HepG2 (cell line): ENCODE data around the gene CCND2. TPM values are rescaled to one million over a fixed set of nuclear protein-coding genes. Genes with fewer than 3 reads are reported as not detected.

Experiments
- ATAC-seq: fragments of 200-7000 bp; cut with Tn5 transposase; 3 replicates; pipeline ENCODE4 v1.9.1; 2020; ENCODE audit warnings: mild to moderate bottlenecking, moderate library complexity
- BruUV-seq: library from RNA; stranded (reverse); fragments of 400-500 nt; replicated peaks from 2 replicates; lab custom pipeline; 2021; lab: Mats Ljungman, UMichigan
- CTCF ChIA-PET: fragments of 300-600 bp; formaldehyde crosslinking; extraction: SDS; loops from one replicate; lab custom pipeline; 2021; ENCODE audit warnings: low total read pairs, inconsistent platforms, low intra/inter-chr PET ratio; lab: Yijun Ruan, JAX
- POLR2A ChIA-PET: fragments of 350-600 bp; sonication (Branson Sonifier 250); formaldehyde crosslinking; loops from one replicate; lab custom pipeline; 2020; ENCODE audit warnings: antibody characterized with exemption, inconsistent platforms; lab: Yijun Ruan, JAX
- DNase-seq: peaks from one replicate; pipeline ENCODE4 v3.0.0-alpha.2; 2015; ENCODE audit warnings: low spot score
- FAIRE-seq: peaks from 3 replicates; lab custom pipeline; 2011; peaks lifted over from hg19 to GRCh38; lab: Jason Lieb, UNC
- H2AFZ ChIP-seq: one replicate; pipeline ENCODE4 v1.6.1; 2011; ENCODE audit warnings: low read length, inconsistent platforms
- H3K27ac ChIP-seq: fragments of 300-600 bp; 3 replicates; pipeline ENCODE4 v1.8.0; 2011; ENCODE audit warnings: mixed run types, mild to moderate bottlenecking, mixed read lengths, low read length, inconsistent platforms; ENCODE audit not compliant: insufficient read depth; ENCODE audit errors: extremely low read length
- H3K27me3 ChIP-seq, 2 experiments: fragments of 200-600 bp in 1 of 2; 2 replicates in 1 of 2; 3 replicates in 1 of 2; pipeline versions ENCODE4 v1.6.0 to v1.8.0; 2011; ENCODE audit warnings: low read length in 2 of 2, mild to moderate bottlenecking in 2 of 2, moderate library complexity in 2 of 2, inconsistent platforms in 1 of 2; ENCODE audit not compliant: insufficient read depth in 2 of 2, control insufficient read depth in 1 of 2
- H3K36me3 ChIP-seq, 2 experiments: fragments of 200-600 bp in 1 of 2; replicated peaks in 1 of 2; 2 replicates in 1 of 2; 3 replicates in 1 of 2; pipeline versions ENCODE4 v1.5.1 to v1.8.0; 2011; ENCODE audit warnings: low read length in 2 of 2, inconsistent platforms in 1 of 2; ENCODE audit not compliant: insufficient read depth in 2 of 2, control insufficient read depth in 1 of 2
- H3K4me1 ChIP-seq: 2 replicates; pipeline ENCODE4 v1.5.1; 2012; ENCODE audit warnings: low read length, inconsistent platforms; ENCODE audit not compliant: insufficient read depth
- H3K4me2 ChIP-seq: 2 replicates; pipeline ENCODE4 v1.6.0; 2011; ENCODE audit warnings: low read depth, low read length, inconsistent platforms
- H3K4me3 ChIP-seq, 3 experiments: fragments of 200-600 bp in 1 of 3; sonication (generic), shearing (Covaris generic) in 1 of 3; replicated peaks in 1 of 3; 2 replicates each; pipeline ENCODE4 v1.5.1; 2011 to 2016; ENCODE audit warnings: low read length in 3 of 3, inconsistent platforms in 2 of 3, low read depth in 2 of 3, mild to moderate bottlenecking in 2 of 3, control low read depth in 1 of 3, mixed read lengths in 1 of 3; ENCODE audit not compliant: insufficient read depth in 1 of 3
- H3K79me2 ChIP-seq: one replicate; pipeline ENCODE4 v1.6.1; 2011; ENCODE audit warnings: low read length, inconsistent platforms; ENCODE audit not compliant: insufficient read depth
- H3K9ac ChIP-seq: 2 replicates; pipeline ENCODE4 v1.6.0; 2011; ENCODE audit warnings: mild to moderate bottlenecking, low read depth, low read length, inconsistent platforms; ENCODE audit not compliant: insufficient read depth
- H3K9me3 ChIP-seq: 2 replicates; pipeline ENCODE4 v1.5.1; 2012; ENCODE audit warnings: mild to moderate bottlenecking, low read length
- H4K20me1 ChIP-seq: 2 replicates; pipeline ENCODE4 v1.6.0; 2011; ENCODE audit warnings: inconsistent platforms, mild to moderate bottlenecking, low read length, moderate library complexity; ENCODE audit not compliant: insufficient read depth
- HES4 ChIP-seq: sonication (generic); formaldehyde crosslinking; IDR thresholded peaks from 2 replicates; pipeline ENCODE4 v1.9.0; 2021; ENCODE audit warnings: mild to moderate bottlenecking, missing genetic modification reagents, borderline replicate concordance
- MIXL1 ChIP-seq: IDR thresholded peaks from 2 replicates; pipeline ENCODE4 v1.6.1; 2016
- RFXAP ChIP-seq: sonication (generic); formaldehyde crosslinking; IDR thresholded peaks from 2 replicates; pipeline ENCODE4 v1.4.0; 2020; ENCODE audit warnings: missing genetic modification reagents, borderline replicate concordance
- WIZ ChIP-seq: sonication (generic); formaldehyde crosslinking; IDR thresholded peaks from 2 replicates; pipeline ENCODE4 v1.5.1; 2020; ENCODE audit warnings: mild to moderate bottlenecking, missing genetic modification reagents
- ZNF646 ChIP-seq: sonication (generic); formaldehyde crosslinking; IDR thresholded peaks from 2 replicates; pipeline ENCODE4 v1.9.0; 2021; ENCODE audit warnings: mild to moderate bottlenecking, missing genetic modification reagents
- WGBS: methylation state at CpG from one replicate; pipeline ENCODE4 v1.1.6; 2017; ENCODE audit warnings: low lambda C conversion rate; 5-methylcytosine and 5-hydroxymethylcytosine counted together
- in situ Hi-C: cut with HindIII; loops from 2 replicates; pipeline ENCODE4 v1.10.0; 2017; ENCODE audit warnings: low pct_unique_long_range_greater_than_20kb; ENCODE audit not compliant: extremely low pct_ligation_motif_present
- intact Hi-C: fragments of 100-400 bp; cut with micrococcal nuclease; formaldehyde crosslinking; loops from one replicate; pipeline ENCODE4 v1.10.0; 2022; ENCODE audit not compliant: unreplicated experiment
- polyA plus RNA-seq, 8 experiments: library from polyadenylated mRNA; depleted of rRNA in 3 of 8; stranded (reverse) in 7 of 8; unstranded in 1 of 8; fragments of >200 nt; fragmentation: Illumina TruSeq in 4 of 8; extraction: Trizol in 4 of 8; gene quantifications; 2 replicates each; pipeline versions ENCODE4 v1.2.1 to v1.2.3, GENCODE V29; 2011 to 2016; ENCODE audit warnings: low read depth in 4 of 8, missing spikeins in 1 of 8, mixed read lengths in 1 of 8; ENCODE audit not compliant: insufficient read depth in 1 of 8
- total RNA-seq, 5 experiments: library from RNA; depleted of rRNA; stranded (reverse); fragments of >200 nt; fragmentation: Illumina TruSeq; extraction: Trizol; gene quantifications; 2 replicates each; pipeline ENCODE4 v1.2.3, GENCODE V29; 2016; ENCODE audit warnings: low read depth in 1 of 5

CCND2 gene
- total and polyA plus RNA-seq, 2 of the 13 experiments (the other 11 are each of a cell fraction or from before 2014, with no cell fraction given): 0.61 to 1.4 TPM

- Histone ChIP-seq H3K4me3 (no peak overlapping the region), H3K9ac (no peak overlapping the region), H2AFZ (no peak overlapping the region), H3K4me1 (no peaks in the 10 kb centered on the region), H3K4me2 (no peak overlapping the region), H3K27ac (no peak overlapping the region), H3K79me2 (no peaks in the 10 kb centered on the region), H3K27me3 (peaks cover 2 to 70% of the 10 kb centered on the region in 2 experiments), H3K36me3 (no peaks in the 10 kb centered on the region), H3K9me3 (no peaks in the 10 kb centered on the region), H4K20me1 (no peaks in the 10 kb centered on the region)
- POLR2A ChIA-PET: no interaction called here
- FAIRE-seq (no peak), DNase-seq (no peak), ATAC-seq (no peak)
- no TSS peak for BruUV-seq
- WGBS: 54% methylated on average over 19 of the region's 20 CpGs
- TF ChIP-seq RFXAP (CRISPR knock-in tag): no peak
- no peak for TF ChIP-seq ZNF646 (CRISPR knock-in tag)
- TF ChIP-seq MIXL1 (CRISPR knock-in tag): no peak
- TF ChIP-seq WIZ (CRISPR knock-in tag): no peak
- TF ChIP-seq HES4: no peak
- CTCF ChIA-PET: no interaction called here
- intact Hi-C loops: no loop called here
- in situ Hi-C loops: no loop called here
These were observed 15.0 kb downstream of the CCND2 start for GRCh38 chr12:4288296-4289131.
